ENCODE results near the gene NLGN4X.

Gene NLGN4X

GRCh38 chrX:6228720-6229119, at the start of gene NLGN4X:
Gene NLGN4X (minus strand): TSS chrX:6228867. CDS start chrX:6151466, 77,401 bp downstream.
- Histone ChIP-seq H3K27me3 (ENCODE audit: low read length) (no peaks in the 10 kb centered on the region), H3K9ac (ENCODE audit: low read length) (no peak within 1 kb of the TSS)

GRCh38 chrX:6266041-6266440, 37.4 kb upstream of the NLGN4X start:
- Histone ChIP-seq H3F3A (ENCODE audit: insufficient read depth) (no peaks in the 10 kb centered on the region), H3K9ac (ENCODE audit: low read length) (no peak overlapping the region), H3K9me2 (replicated peaks; ENCODE audit: insufficient read depth, low read length) (no peaks in the 10 kb centered on the region), H3K4me2 (ENCODE audit: low read depth, low read length, poor library complexity, severe bottlenecking) (no peak overlapping the region), H4K20me1 (ENCODE audit: low read depth, low read length) (no peaks in the 10 kb centered on the region), H3K27me3 (ENCODE audit: low read length) (no peaks in the 10 kb centered on the region), H3K9me3 (ENCODE audit: insufficient read depth, low read length) (no peaks in the 10 kb centered on the region), H3K79me2 (ENCODE audit: insufficient read depth, low read length) (no peaks in the 10 kb centered on the region), H3K27ac (ENCODE audit: low read depth, low read length) (no peak overlapping the region), H2AFZ (ENCODE audit: low read depth, low read length, severe bottlenecking) (no peak overlapping the region), H3K36me3 (ENCODE audit: low read length) (no peaks in the 10 kb centered on the region), H3K4me3 (ENCODE audit: insufficient read depth, low read length, poor library complexity, severe bottlenecking) (no peak overlapping the region)
- TF ChIP-seq EZH2phosphoT487 (conservative IDR thresholded peaks at IDR 0.05; ENCODE audit: low read length) (no peak), CTCF (IDR thresholded peaks at IDR 0.05; ENCODE audit: insufficient read depth, low read length, poor library complexity, severe bottlenecking) (no peak)

More at GRCh38 chrX:6228720-6229119, at the start of gene NLGN4X:
- Histone ChIP-seq H3K4me2 (ENCODE audit: low read depth, low read length, poor library complexity, severe bottlenecking) (no peak within 1 kb of the TSS), H3K9me2 (replicated peaks; ENCODE audit: insufficient read depth, low read length) (no peaks in the 10 kb centered on the region), H3K4me3 (ENCODE audit: insufficient read depth, low read length, poor library complexity, severe bottlenecking) (no peak within 1 kb of the TSS), H3K27ac (ENCODE audit: low read depth, low read length) (no peak within 1 kb of the TSS), H3K9me3 (ENCODE audit: insufficient read depth, low read length) (no peaks in the 10 kb centered on the region), H4K20me1 (ENCODE audit: low read depth, low read length) (no peaks in the 10 kb centered on the region), H3K36me3 (ENCODE audit: low read length) (no peaks in the 10 kb centered on the region), H3K79me2 (ENCODE audit: insufficient read depth, low read length) (no peaks in the 10 kb centered on the region), H3F3A (ENCODE audit: insufficient read depth) (no peaks in the 10 kb centered on the region), H2AFZ (ENCODE audit: low read depth, low read length, severe bottlenecking) (no peak within 1 kb of the TSS)
- TF ChIP-seq CTCF (IDR thresholded peaks at IDR 0.05; ENCODE audit: insufficient read depth, low read length, poor library complexity, severe bottlenecking) (no peak), EZH2phosphoT487 (conservative IDR thresholded peaks at IDR 0.05; ENCODE audit: low read length) (no peak)

GRCh38 chrX:6262959-6263358, 34.3 kb upstream of the NLGN4X start:
- Histone ChIP-seq H4K20me1 (ENCODE audit: low read depth, low read length) (no peaks in the 10 kb centered on the region), H2AFZ (ENCODE audit: low read depth, low read length, severe bottlenecking) (no peak overlapping the region), H3K9me3 (ENCODE audit: insufficient read depth, low read length) (no peaks in the 10 kb centered on the region), H3F3A (ENCODE audit: insufficient read depth) (no peaks in the 10 kb centered on the region), H3K9ac (ENCODE audit: low read length) (no peak overlapping the region), H3K27ac (ENCODE audit: low read depth, low read length) (no peak overlapping the region), H3K27me3 (ENCODE audit: low read length) (no peaks in the 10 kb centered on the region), H3K36me3 (ENCODE audit: low read length) (no peaks in the 10 kb centered on the region), H3K4me3 (ENCODE audit: insufficient read depth, low read length, poor library complexity, severe bottlenecking) (no peak overlapping the region), H3K79me2 (ENCODE audit: insufficient read depth, low read length) (no peaks in the 10 kb centered on the region), H3K4me2 (ENCODE audit: low read depth, low read length, poor library complexity, severe bottlenecking) (no peak overlapping the region), H3K9me2 (replicated peaks; ENCODE audit: insufficient read depth, low read length) (no peaks in the 10 kb centered on the region)
- no peak for TF ChIP-seq CTCF (IDR thresholded peaks at IDR 0.05; ENCODE audit: insufficient read depth, low read length, poor library complexity, severe bottlenecking)
- no peak for TF ChIP-seq EZH2phosphoT487 (conservative IDR thresholded peaks at IDR 0.05; ENCODE audit: low read length)

All from SU-DHL-6 (cell line).